Measurements from ENCODE around the gene ELAVL2.

The ELAVL2 gene

DNA sequence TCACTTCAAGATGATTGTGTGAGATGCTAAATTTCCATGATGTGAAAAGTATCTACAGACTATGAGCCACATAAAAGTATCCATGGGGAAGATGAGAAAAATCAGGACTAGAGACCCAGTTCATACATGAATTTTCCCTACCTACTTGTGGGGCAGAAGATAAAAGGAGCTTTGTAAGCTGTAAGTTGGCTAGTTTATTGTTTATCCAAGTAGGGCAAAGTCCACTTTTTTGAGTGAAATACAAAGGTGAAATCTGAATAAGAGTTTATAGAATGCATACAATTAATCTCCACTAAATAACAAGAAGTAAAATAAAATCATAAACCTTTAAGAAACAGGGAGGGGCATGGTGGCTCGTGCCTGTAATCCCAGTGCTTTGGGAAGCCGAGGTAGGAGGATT, 160.4 kb downstream of the ELAVL2 start:
- Histone ChIP-seq H3K79me1 (replicated peaks; ENCODE audit: low read length, poor library complexity, severe bottlenecking) (no peaks in the 10 kb centered on the region), H3K4me1 (ENCODE audit: control insufficient read depth, insufficient read depth, low read depth, low read length) (no peaks in the 10 kb centered on the region), H3K14ac (ENCODE audit: low read length in 2 of 2) (no peak overlapping the region), H2BK120ac (ENCODE audit: low read depth, low read length) (no peak overlapping the region), H2AK5ac (ENCODE audit: low read length, severe bottlenecking) (no peak overlapping the region), H2BK5ac (ENCODE audit: low read depth, low read length, poor library complexity, severe bottlenecking) (no peak overlapping the region), H2BK12ac (ENCODE audit: low read length in 2 of 2) (no peak overlapping the region), H3K4me2 (ENCODE audit: low read length, poor library complexity, severe bottlenecking) (no peak overlapping the region), H3K9me3 (ENCODE audit: control insufficient read depth, low read length) (peaks cover 2% of the 10 kb centered on the region), H2AFZ (ENCODE audit: low read depth, low read length) (no peak overlapping the region), H3K27ac (ENCODE audit: low read length, poor library complexity, severe bottlenecking) (no peak overlapping the region), H3K9ac (ENCODE audit: low read length) (no peak overlapping the region), H2BK15ac (ENCODE audit: low read depth, poor library complexity, severe bottlenecking) (no peak overlapping the region), H4K8ac (ENCODE audit: low read length) (no peak overlapping the region), H3K18ac (ENCODE audit: low read depth in 1 of 2, low read length in 2 of 2) (no peak overlapping the region), H3K23ac (ENCODE audit: low read length in 2 of 2) (no peak overlapping the region), H3K36me3 (ENCODE audit: control insufficient read depth in 1 of 2, insufficient read depth in 2 of 2, low read depth in 1 of 2, low read length in 2 of 2) (no peaks in the 10 kb centered on the region), H3K27me3 (ENCODE audit: control insufficient read depth in 1 of 2, insufficient read depth in 1 of 2, low read length in 2 of 2) (no peaks in the 10 kb centered on the region), H3K4ac (ENCODE audit: low read depth in 1 of 2, low read length in 2 of 2) (no peak overlapping the region), H3K4me3 (ENCODE audit: insufficient read depth in 1 of 2, low read depth in 1 of 2, low read length in 2 of 2) (no peak overlapping the region), H4K91ac (ENCODE audit: low read length) (no peak overlapping the region)
- no peak for DNase-seq
- WGBS: 74% methylated on average over 2 of the region's 2 CpGs

DNA sequence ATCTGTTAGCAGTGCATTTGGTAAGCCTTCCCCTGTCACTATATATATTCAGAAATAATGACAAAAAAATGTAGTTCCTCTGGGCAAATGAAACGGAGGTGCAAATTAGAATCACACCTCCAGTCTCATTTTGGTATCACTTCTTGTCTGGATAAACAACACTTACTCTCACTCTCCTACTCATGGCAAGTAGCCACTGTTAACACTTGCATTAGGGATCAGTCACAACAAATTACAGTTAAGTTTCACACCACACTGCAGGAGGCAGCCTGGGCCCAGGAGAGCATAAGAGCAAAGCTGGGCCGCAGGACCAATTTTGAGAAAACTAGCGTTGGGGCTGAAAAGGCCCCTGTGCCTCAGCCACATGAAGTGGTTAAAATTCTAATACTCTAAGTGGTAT, 161.0 kb downstream of the ELAVL2 start:
- Histone ChIP-seq H3K9me3 (ENCODE audit: control insufficient read depth, low read length) (peaks cover 2% of the 10 kb centered on the region), H4K8ac (ENCODE audit: low read length) (no peak overlapping the region), H2AFZ (ENCODE audit: low read depth, low read length) (no peak overlapping the region), H3K4me3 (ENCODE audit: insufficient read depth in 1 of 2, low read depth in 1 of 2, low read length in 2 of 2) (no peak overlapping the region), H3K14ac (ENCODE audit: low read length in 2 of 2) (no peak overlapping the region), H2BK120ac (ENCODE audit: low read depth, low read length) (no peak overlapping the region), H2AK5ac (ENCODE audit: low read length, severe bottlenecking) (no peak overlapping the region), H3K4me1 (ENCODE audit: control insufficient read depth, insufficient read depth, low read depth, low read length) (no peaks in the 10 kb centered on the region), H3K9ac (ENCODE audit: low read length) (no peak overlapping the region), H3K79me1 (replicated peaks; ENCODE audit: low read length, poor library complexity, severe bottlenecking) (no peaks in the 10 kb centered on the region), H3K23ac (ENCODE audit: low read length in 2 of 2) (no peak overlapping the region), H3K27me3 (ENCODE audit: control insufficient read depth in 1 of 2, insufficient read depth in 1 of 2, low read length in 2 of 2) (no peaks in the 10 kb centered on the region), H4K91ac (ENCODE audit: low read length) (no peak overlapping the region), H2BK12ac (ENCODE audit: low read length in 2 of 2) (no peak overlapping the region), H3K36me3 (ENCODE audit: control insufficient read depth in 1 of 2, insufficient read depth in 2 of 2, low read depth in 1 of 2, low read length in 2 of 2) (no peaks in the 10 kb centered on the region), H3K4me2 (ENCODE audit: low read length, poor library complexity, severe bottlenecking) (no peak overlapping the region), H2BK5ac (ENCODE audit: low read depth, low read length, poor library complexity, severe bottlenecking) (no peak overlapping the region), H3K18ac (ENCODE audit: low read depth in 1 of 2, low read length in 2 of 2) (no peak overlapping the region), H3K4ac (ENCODE audit: low read depth in 1 of 2, low read length in 2 of 2) (no peak overlapping the region), H2BK15ac (ENCODE audit: low read depth, poor library complexity, severe bottlenecking) (no peak overlapping the region), H3K27ac (ENCODE audit: low read length, poor library complexity, severe bottlenecking) (no peak overlapping the region)
- DNase-seq: no peak
- WGBS: 55% methylated on average over 3 of the region's 3 CpGs

DNA sequence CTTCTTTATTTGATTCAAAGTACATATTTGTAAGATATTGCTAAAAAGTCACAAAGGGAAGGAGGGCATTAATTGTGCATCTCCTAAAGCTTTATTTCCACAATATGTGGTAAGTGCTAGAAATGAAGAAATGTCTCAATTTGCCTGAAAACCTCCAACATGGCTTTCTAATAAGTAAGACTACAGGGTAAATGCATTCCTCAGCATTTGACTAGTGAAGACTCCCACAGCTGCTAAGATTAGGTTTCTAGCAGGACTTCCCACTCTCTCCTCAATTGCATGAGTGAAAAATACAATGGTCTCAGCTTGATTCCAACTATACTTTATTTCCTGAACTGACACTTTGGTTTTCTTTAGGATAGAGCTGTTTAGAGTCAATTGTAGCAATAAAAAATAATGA, 162.1 kb downstream of the ELAVL2 start:
- H3K27ac ChIP-seq (ENCODE audit: low read length, poor library complexity, severe bottlenecking): no peak overlapping the region

GRCh38 chr9:23663536-23663935, 162.5 kb downstream of the ELAVL2 start:
- Histone ChIP-seq H3K4ac (ENCODE audit: low read depth in 1 of 2, low read length in 2 of 2) (no peak overlapping the region), H2AFZ (ENCODE audit: low read depth, low read length) (no peak overlapping the region), H3K23ac (ENCODE audit: low read length in 2 of 2) (no peak overlapping the region), H3K36me3 (ENCODE audit: control insufficient read depth in 1 of 2, insufficient read depth in 2 of 2, low read depth in 1 of 2, low read length in 2 of 2) (no peaks in the 10 kb centered on the region), H2BK5ac (ENCODE audit: low read depth, low read length, poor library complexity, severe bottlenecking) (no peak overlapping the region), H2BK120ac (ENCODE audit: low read depth, low read length) (no peak overlapping the region), H3K4me2 (ENCODE audit: low read length, poor library complexity, severe bottlenecking) (no peak overlapping the region), H3K9ac (ENCODE audit: low read length) (no peak overlapping the region), H3K79me1 (replicated peaks; ENCODE audit: low read length, poor library complexity, severe bottlenecking) (no peaks in the 10 kb centered on the region), H4K8ac (ENCODE audit: low read length) (no peak overlapping the region), H3K14ac (ENCODE audit: low read length in 2 of 2) (no peak overlapping the region), H3K27ac (ENCODE audit: low read length, poor library complexity, severe bottlenecking) (no peak overlapping the region), H3K4me3 (ENCODE audit: insufficient read depth in 1 of 2, low read depth in 1 of 2, low read length in 2 of 2) (no peak overlapping the region), H3K27me3 (ENCODE audit: control insufficient read depth in 1 of 2, insufficient read depth in 1 of 2, low read length in 2 of 2) (no peaks in the 10 kb centered on the region), H2BK15ac (ENCODE audit: low read depth, poor library complexity, severe bottlenecking) (no peak overlapping the region), H3K18ac (ENCODE audit: low read depth in 1 of 2, low read length in 2 of 2) (no peak overlapping the region), H2AK5ac (ENCODE audit: low read length, severe bottlenecking) (no peak overlapping the region), H2BK12ac (ENCODE audit: low read length in 2 of 2) (no peak overlapping the region), H3K9me3 (ENCODE audit: control insufficient read depth, low read length) (peaks cover 4% of the 10 kb centered on the region), H4K91ac (ENCODE audit: low read length) (no peak overlapping the region), H3K4me1 (ENCODE audit: control insufficient read depth, insufficient read depth, low read depth, low read length) (no peaks in the 10 kb centered on the region)
- DNase-seq: no peak
- 96% methylated on average over 6 of the region's 6 CpGs for WGBS

More for the DNA sequence above, 162.1 kb downstream of the ELAVL2 start:
- Histone ChIP-seq H4K91ac (ENCODE audit: low read length) (no peak overlapping the region), H3K4me2 (ENCODE audit: low read length, poor library complexity, severe bottlenecking) (no peak overlapping the region), H3K27me3 (ENCODE audit: control insufficient read depth in 1 of 2, insufficient read depth in 1 of 2, low read length in 2 of 2) (no peaks in the 10 kb centered on the region), H2BK12ac (ENCODE audit: low read length in 2 of 2) (no peak overlapping the region), H3K9me3 (ENCODE audit: control insufficient read depth, low read length) (peaks cover 4% of the 10 kb centered on the region), H3K4ac (ENCODE audit: low read depth in 1 of 2, low read length in 2 of 2) (no peak overlapping the region), H2AFZ (ENCODE audit: low read depth, low read length) (no peak overlapping the region), H3K9ac (ENCODE audit: low read length) (no peak overlapping the region), H2BK5ac (ENCODE audit: low read depth, low read length, poor library complexity, severe bottlenecking) (no peak overlapping the region), H3K79me1 (replicated peaks; ENCODE audit: low read length, poor library complexity, severe bottlenecking) (no peaks in the 10 kb centered on the region), H2BK120ac (ENCODE audit: low read depth, low read length) (no peak overlapping the region), H3K36me3 (ENCODE audit: control insufficient read depth in 1 of 2, insufficient read depth in 2 of 2, low read depth in 1 of 2, low read length in 2 of 2) (no peaks in the 10 kb centered on the region), H2AK5ac (ENCODE audit: low read length, severe bottlenecking) (no peak overlapping the region), H3K4me3 (ENCODE audit: insufficient read depth in 1 of 2, low read depth in 1 of 2, low read length in 2 of 2) (no peak overlapping the region), H3K23ac (ENCODE audit: low read length in 2 of 2) (no peak overlapping the region), H3K14ac (ENCODE audit: low read length in 2 of 2) (no peak overlapping the region), H4K8ac (ENCODE audit: low read length) (no peak overlapping the region), H2BK15ac (ENCODE audit: low read depth, poor library complexity, severe bottlenecking) (no peak overlapping the region), H3K18ac (ENCODE audit: low read depth in 1 of 2, low read length in 2 of 2) (no peak overlapping the region), H3K4me1 (ENCODE audit: control insufficient read depth, insufficient read depth, low read depth, low read length) (no peaks in the 10 kb centered on the region)
- DNase-seq: no peak
